ENCODE data around the gene GSTM5. TPM values are rescaled to one million over a fixed set of nuclear protein-coding genes. Genes with fewer than 3 reads are reported as not detected.

The GSTM5 gene
- total and polyA plus RNA-seq, 7 experiments from 2014 or later, result 0.42 to 0.81 TPM; not detected in 5

- Histone ChIP-seq H3K4me1 (ENCODE audit: control insufficient read depth in 2 of 2, insufficient read depth in 2 of 2, low read length in 2 of 2) (no peaks in the 10 kb centered on the region), H3K36me3 (ENCODE audit: control insufficient read depth in 2 of 3, insufficient read depth in 3 of 3, low read length in 3 of 3) (no peaks in the 10 kb centered on the region), H3K27ac (ENCODE audit: low read depth, low read length) (no peak overlapping the region), H3K9me3 (ENCODE audit: control insufficient read depth in 2 of 3, low read length in 3 of 3) (no peaks in the 10 kb centered on the region), H3K27me3 (ENCODE audit: control insufficient read depth in 2 of 2, insufficient read depth in 2 of 2, low read length in 2 of 2) (no peaks in the 10 kb centered on the region), H3K4me3 (ENCODE audit: low read length) (no peak overlapping the region)
- ChIA-PET CTCF (no interaction called here), POLR2A (no interaction called here)
- Mint-ChIP-seq H3K27ac (no peak overlapping the region), H3K36me3 (no peaks in the 10 kb centered on the region), H3K27me3 (peaks cover 0 to 19% (median 5%) of the 10 kb centered on the region in 5 donors), H3K4me3 (no peak overlapping the region), H3K9me3 (peaks cover 0 to 1% (median 0%) of the 10 kb centered on the region in 11 donors), H3K4me1 (peaks cover 0 to 2% (median 0%) of the 10 kb centered on the region in 7 donors)
- peak in 2 of 9 donors; percentile 0 to 18 for DNase-seq
- intact Hi-C loops (cut with micrococcal nuclease), result no loop called here
- ATAC-seq, result no peak
Observed at GRCh38 chr1:109756848-109757521, 44.9 kb downstream of the GSTM5 start.

DNA sequence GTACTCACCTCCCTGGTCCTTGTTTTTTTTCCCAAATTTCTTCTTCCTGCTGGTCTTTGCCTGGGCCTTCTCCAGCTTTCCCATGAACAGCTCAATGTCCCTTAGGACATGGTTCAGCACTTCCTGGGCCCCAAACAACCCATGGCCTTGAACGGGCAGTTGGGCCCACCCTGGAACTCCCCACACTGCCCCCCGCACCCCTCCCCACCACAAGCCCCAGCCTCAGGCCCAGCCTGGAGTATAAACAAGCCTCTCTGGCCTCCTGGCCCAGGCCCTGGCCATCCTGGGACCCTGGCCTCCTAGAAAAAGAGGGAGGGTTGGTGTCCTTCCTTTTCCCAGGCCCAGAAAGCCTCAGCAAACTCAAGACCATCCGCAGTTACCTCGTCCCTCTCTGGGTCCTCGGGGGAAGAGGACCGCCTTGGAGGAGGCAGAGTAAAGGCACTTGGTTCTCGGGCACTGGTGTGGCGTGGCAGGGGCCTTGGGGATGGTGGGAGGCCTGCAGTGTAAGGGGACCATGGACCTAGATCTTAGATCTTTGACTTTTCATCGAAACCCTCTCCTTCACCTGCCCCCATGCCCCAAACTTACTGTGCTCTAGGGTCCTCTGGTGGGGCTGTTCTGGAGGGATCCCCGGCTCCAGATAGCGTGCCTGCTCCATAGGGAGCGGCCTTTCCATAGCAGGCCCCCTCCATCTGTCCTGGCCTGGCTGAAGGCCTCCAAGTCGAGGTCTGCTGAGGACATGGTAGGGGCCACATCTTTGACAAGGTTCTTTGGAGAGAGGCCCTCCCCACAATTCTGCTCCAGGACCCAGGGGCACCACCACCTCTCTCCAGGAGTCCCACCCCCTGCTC, 46.1 kb downstream of the GSTM5 start:
- peak in 2 of 9 donors; percentile 5 to 15 for DNase-seq
- POLR2A ChIA-PET, result no interaction called here
- H3K36me3 Mint-ChIP-seq, result no peaks in the 10 kb centered on the region

GRCh38 chr1:109759513-109760334, 47.7 kb downstream of the GSTM5 start:
- H3K36me3 Mint-ChIP-seq, result no peaks in the 10 kb centered on the region
- ATAC-seq (no peak), DNase-seq (peak in 2 of 9 donors; percentile 3 to 17)
- POLR2A ChIA-PET, result no interaction called here
- Histone ChIP-seq H3K9me3 (ENCODE audit: control insufficient read depth in 2 of 3, low read length in 3 of 3) (no peaks in the 10 kb centered on the region), H3K4me1 (ENCODE audit: control insufficient read depth in 2 of 2, insufficient read depth in 2 of 2, low read length in 2 of 2) (no peaks in the 10 kb centered on the region), H3K27me3 (ENCODE audit: control insufficient read depth in 2 of 2, insufficient read depth in 2 of 2, low read length in 2 of 2) (no peaks in the 10 kb centered on the region), H3K27ac (ENCODE audit: low read depth, low read length) (no peak overlapping the region), H3K36me3 (ENCODE audit: control insufficient read depth in 2 of 3, insufficient read depth in 3 of 3, low read length in 3 of 3) (no peaks in the 10 kb centered on the region), H3K4me3 (ENCODE audit: low read length) (no peak overlapping the region)
- intact Hi-C loops (cut with micrococcal nuclease), result no loop called here
- H3K9me3 Mint-ChIP-seq, result peaks cover 0 to 1% (median 0%) of the 10 kb centered on the region in 11 donors
- CTCF ChIA-PET, result interaction anchor here (0.8 kb wide), 2 partner anchors 15 to 225 kb away, joined by 3 read pairs; partner anchors contain the start of gene AHCYL1
- peaks cover 0 to 4% (median 3%) of the 10 kb centered on the region in 5 donors for H3K27me3 Mint-ChIP-seq
- no peak overlapping the region for H3K4me3 Mint-ChIP-seq
- H3K4me1 Mint-ChIP-seq, result peaks cover 0 to 4% (median 0%) of the 10 kb centered on the region in 7 donors
- H3K27ac Mint-ChIP-seq, result peak overlapping the region in 1 of 9 donors; percentile 15

More for the DNA sequence above, 46.1 kb downstream of the GSTM5 start:
- no peak for ATAC-seq
- Mint-ChIP-seq H3K9me3 (peaks cover 0 to 1% (median 0%) of the 10 kb centered on the region in 11 donors), H3K4me3 (no peak overlapping the region), H3K27ac (no peak overlapping the region), H3K4me1 (peaks cover 0 to 5% (median 0%) of the 10 kb centered on the region in 7 donors), H3K27me3 (peaks cover 0 to 14% (median 0%) of the 10 kb centered on the region in 5 donors)
- CTCF ChIA-PET, result no interaction called here
- Histone ChIP-seq H3K27ac (ENCODE audit: low read depth, low read length) (no peak overlapping the region), H3K4me3 (ENCODE audit: low read length) (no peak overlapping the region), H3K36me3 (ENCODE audit: control insufficient read depth in 2 of 3, insufficient read depth in 3 of 3, low read length in 3 of 3) (no peaks in the 10 kb centered on the region), H3K27me3 (ENCODE audit: control insufficient read depth in 2 of 2, insufficient read depth in 2 of 2, low read length in 2 of 2) (no peaks in the 10 kb centered on the region), H3K9me3 (ENCODE audit: control insufficient read depth in 2 of 3, low read length in 3 of 3) (no peaks in the 10 kb centered on the region), H3K4me1 (ENCODE audit: control insufficient read depth in 2 of 2, insufficient read depth in 2 of 2, low read length in 2 of 2) (no peaks in the 10 kb centered on the region)
- intact Hi-C loops (cut with micrococcal nuclease), result no loop called here

GRCh38 chr1:109760581-109761226, 48.7 kb downstream of the GSTM5 start:
- CTCF ChIA-PET, result no interaction called here

DNA sequence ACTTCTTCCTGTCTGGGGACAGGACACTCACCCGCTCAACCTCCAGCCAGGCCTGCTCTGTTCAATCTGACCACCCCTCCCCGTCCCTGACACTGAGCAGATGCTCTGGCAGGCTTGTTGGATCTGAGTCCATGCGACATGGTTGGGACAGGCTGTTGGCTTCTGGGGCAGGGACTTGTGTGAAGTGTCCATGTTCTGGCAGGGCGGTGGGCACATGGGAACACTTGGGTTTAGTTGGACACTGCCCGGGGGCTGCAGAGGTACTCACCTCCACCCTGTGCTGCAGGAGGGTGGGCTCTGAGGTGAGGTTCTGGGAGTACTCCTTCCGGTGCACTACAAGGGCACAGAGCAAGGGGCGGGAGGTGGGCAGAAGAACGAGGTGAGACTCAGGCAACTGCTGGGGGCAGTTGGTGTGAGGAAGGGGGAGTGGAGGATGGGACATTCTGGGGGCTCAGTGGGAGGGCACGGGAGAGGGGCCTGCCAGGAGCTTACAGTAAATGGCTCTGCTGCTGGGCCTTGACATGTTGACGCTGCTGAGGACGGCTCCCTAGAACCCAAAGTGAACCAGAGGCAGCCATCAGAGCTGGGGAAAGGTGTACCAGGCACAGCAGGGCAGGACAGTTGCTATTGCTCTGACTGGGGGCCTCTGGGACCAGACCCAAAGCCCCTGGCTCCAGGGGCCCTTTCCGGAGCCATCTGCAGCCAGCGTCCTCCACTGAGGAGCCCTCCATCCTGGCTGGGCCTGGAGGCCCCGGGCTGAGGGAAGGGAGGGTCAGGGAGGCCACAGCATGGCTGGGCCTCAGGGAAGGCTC, 49.4 kb downstream of the GSTM5 start:
- Histone ChIP-seq H3K4me1 (ENCODE audit: control insufficient read depth in 2 of 2, insufficient read depth in 2 of 2, low read length in 2 of 2) (no peaks in the 10 kb centered on the region), H3K36me3 (ENCODE audit: control insufficient read depth in 2 of 3, insufficient read depth in 3 of 3, low read length in 3 of 3) (no peaks in the 10 kb centered on the region), H3K4me3 (ENCODE audit: low read length) (no peak overlapping the region), H3K27me3 (ENCODE audit: control insufficient read depth in 2 of 2, insufficient read depth in 2 of 2, low read length in 2 of 2) (no peaks in the 10 kb centered on the region), H3K27ac (ENCODE audit: low read depth, low read length) (no peak overlapping the region), H3K9me3 (ENCODE audit: control insufficient read depth in 2 of 3, low read length in 3 of 3) (no peaks in the 10 kb centered on the region)
- DNase-seq (peak in 2 of 9 donors; percentile 4 to 16), ATAC-seq (no peak)
- no peak overlapping the region for H3K27ac Mint-ChIP-seq
- no peak overlapping the region for H3K4me3 Mint-ChIP-seq
- H3K36me3 Mint-ChIP-seq, result no peaks in the 10 kb centered on the region
- H3K27me3 Mint-ChIP-seq, result peaks cover 0 to 4% (median 0%) of the 10 kb centered on the region in 5 donors
- ChIA-PET POLR2A (no interaction called here), CTCF (no interaction called here)
- intact Hi-C loops (cut with micrococcal nuclease), result no loop called here
- peaks cover 0 to 4% (median 0%) of the 10 kb centered on the region in 7 donors for H3K4me1 Mint-ChIP-seq
- H3K9me3 Mint-ChIP-seq, result peaks cover 0 to 1% (median 0%) of the 10 kb centered on the region in 11 donors

More at GRCh38 chr1:109760581-109761226, 48.7 kb downstream of the GSTM5 start:
- intact Hi-C loops (cut with micrococcal nuclease), result no loop called here
- H3K4me3 Mint-ChIP-seq, result no peak overlapping the region
- H3K36me3 Mint-ChIP-seq, result no peaks in the 10 kb centered on the region
- Histone ChIP-seq H3K36me3 (ENCODE audit: control insufficient read depth in 2 of 3, insufficient read depth in 3 of 3, low read length in 3 of 3) (no peaks in the 10 kb centered on the region), H3K4me3 (ENCODE audit: low read length) (no peak overlapping the region), H3K4me1 (ENCODE audit: control insufficient read depth in 2 of 2, insufficient read depth in 2 of 2, low read length in 2 of 2) (no peaks in the 10 kb centered on the region), H3K27me3 (ENCODE audit: control insufficient read depth in 2 of 2, insufficient read depth in 2 of 2, low read length in 2 of 2) (no peaks in the 10 kb centered on the region), H3K9me3 (ENCODE audit: control insufficient read depth in 2 of 3, low read length in 3 of 3) (no peaks in the 10 kb centered on the region), H3K27ac (ENCODE audit: low read depth, low read length) (no peak overlapping the region)
- DNase-seq, result peak in 1 of 9 donors; percentile 7
- POLR2A ChIA-PET, result no interaction called here
- no peak for ATAC-seq
- H3K4me1 Mint-ChIP-seq, result peaks cover 0 to 4% (median 0%) of the 10 kb centered on the region in 7 donors
- peak overlapping the region in 1 of 9 donors; percentile 15 for H3K27ac Mint-ChIP-seq
- H3K27me3 Mint-ChIP-seq, result peaks cover 0 to 4% (median 2%) of the 10 kb centered on the region in 5 donors
- H3K9me3 Mint-ChIP-seq, result peaks cover 0 to 1% (median 0%) of the 10 kb centered on the region in 11 donors
